Measurements from ENCODE around the gene TRAPPC14.
A peak's percentile ranks its signal among the peaks of the same experiment; 100 is the strongest.
"Not testable (repeated sequence)": the region's sequence is repeated elsewhere in the genome, so short reads cannot be mapped to it uniquely, and the experiment has no call there.

Gene TRAPPC14

DNA sequence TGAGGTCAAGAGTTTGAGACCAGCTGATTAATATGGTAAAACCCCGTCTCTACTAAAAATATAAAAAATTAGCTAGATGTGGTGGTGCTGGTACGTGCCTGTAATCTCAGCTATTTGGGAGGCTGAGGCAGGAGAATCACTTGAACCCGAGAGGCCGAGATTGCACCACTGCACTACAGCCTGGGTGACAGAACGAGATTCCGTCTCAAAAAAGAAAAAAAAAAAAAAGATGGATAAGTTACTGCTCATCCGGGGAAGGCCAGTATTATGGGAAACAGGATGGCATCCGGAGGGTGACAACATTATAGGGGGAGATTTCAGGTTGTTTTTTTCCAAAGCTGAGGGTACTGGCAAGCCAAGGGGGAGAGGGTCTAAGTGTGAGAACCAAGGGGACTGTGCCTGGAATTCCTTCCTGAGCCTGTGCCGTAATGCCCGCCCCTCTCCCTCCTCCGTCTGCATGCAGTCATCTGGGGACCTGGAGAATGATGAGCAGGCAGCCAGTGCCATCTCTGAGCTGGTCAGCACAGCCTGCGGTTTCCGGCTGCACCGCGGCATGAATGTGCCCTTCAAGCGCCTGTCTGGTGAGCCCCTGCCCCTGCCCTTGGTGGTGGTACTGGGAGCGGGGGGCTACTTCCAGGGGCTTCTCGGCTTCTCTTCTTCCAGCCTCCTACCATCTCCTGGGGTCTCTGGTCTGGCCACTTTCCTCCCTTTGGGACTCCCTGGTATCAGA lies 5.4 kb downstream of the TRAPPC14 start:
- DNase-seq: no peak

DNA sequence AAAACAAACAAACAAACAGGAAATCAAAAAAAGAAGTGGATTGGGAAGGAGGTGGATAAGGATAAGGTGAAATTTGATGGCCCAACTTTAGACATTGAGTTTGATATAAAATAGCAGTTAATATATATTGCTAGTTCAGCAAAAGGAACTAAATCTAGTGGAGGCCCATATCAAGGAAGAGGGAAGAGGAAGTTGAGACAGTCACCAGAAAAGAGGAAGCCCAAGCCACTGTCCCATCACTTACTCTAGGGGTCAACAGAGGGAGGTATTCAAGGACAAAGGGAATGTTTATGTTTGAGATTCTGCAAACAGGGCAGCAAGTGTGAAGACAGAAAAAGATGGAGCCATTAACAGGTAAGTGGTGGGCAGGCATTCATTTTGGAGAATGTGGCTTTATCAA lies 6.1 kb downstream of the TRAPPC14 start:
- DNase-seq: no peak

DNA sequence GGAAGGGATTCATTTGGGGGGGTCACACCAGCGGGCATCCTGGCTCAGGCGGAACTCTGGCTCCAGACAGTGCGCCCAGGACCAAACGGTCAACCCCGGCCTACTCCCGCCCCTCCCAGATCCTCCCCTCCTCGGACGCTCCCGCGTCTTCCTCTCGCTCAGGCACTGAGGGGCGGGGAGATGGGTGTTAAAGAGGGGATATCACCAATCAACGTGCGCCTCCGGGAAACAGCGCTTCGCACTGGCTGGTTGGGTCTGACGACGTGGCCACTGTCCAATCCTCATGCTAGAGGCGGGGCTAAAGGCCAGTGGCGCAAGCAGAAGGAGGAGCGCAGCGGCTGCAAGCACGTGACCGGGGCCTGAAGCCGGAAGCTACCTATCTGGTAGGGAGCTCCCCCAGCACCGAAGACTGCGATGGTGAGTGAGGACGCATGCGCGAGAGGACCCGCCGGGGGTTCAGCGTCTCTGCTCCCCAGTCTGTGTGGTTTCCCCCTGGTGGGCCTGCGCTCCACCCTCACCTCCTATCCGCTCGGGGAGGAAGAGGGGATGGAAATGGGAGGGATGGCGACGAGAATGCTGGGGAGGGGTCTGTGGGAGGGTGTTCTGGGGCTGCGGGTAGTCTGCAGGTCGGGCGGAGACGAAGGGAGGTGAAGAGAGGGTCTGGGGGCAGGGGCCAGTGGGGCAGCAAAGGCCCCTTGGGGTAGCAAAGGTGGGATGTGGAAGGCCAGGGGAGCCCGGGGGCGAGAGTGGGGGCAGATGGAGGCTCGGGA lies 9.8 kb downstream of the TRAPPC14 start, which contains the start of gene LAMTOR4:
Gene LAMTOR4, plus strand, starts transcription at position 360 of the 770 bp plus-strand sequence. Its CDS starts 55 bp downstream, at position 415.
- peak; percentile 98 for DNase-seq

DNA sequence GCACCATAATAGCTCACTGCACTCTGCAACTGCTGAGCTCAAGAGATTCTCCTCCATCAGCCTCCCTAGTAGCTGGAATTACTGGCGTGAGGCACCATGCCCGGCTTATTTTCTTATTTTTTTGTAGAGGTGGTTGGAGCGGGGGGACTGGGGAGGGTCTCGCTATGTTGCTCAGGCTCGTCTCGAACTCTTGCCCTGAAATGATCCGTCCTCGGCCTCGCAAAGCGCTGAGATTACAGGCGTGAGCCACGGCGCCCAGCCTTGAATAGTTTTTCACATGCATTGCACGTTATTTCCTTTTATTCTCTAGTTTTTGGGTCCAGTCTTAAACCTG lies 10.3 kb downstream of the TRAPPC14 start:
- no peak for DNase-seq

DNA sequence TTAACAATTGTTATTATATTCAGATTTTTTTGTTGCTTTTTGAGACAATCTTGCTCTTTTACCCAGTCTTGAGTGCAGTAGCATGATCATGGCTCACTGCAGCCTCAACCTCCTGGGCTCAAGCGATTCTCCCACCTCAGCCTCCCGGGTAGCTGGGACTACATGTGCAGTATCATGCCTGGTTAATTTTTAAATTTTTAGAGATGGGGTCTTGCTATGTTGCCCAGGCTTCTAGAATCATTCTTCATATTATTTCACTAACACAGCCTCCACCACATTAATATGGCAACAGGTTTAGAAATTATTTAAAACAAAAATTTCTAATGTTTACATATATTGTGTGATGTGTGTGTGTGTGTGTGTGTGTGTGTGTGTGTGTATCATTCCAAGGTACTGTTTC lies 11.2 kb downstream of the TRAPPC14 start:
- DNase-seq: no peak

DNA sequence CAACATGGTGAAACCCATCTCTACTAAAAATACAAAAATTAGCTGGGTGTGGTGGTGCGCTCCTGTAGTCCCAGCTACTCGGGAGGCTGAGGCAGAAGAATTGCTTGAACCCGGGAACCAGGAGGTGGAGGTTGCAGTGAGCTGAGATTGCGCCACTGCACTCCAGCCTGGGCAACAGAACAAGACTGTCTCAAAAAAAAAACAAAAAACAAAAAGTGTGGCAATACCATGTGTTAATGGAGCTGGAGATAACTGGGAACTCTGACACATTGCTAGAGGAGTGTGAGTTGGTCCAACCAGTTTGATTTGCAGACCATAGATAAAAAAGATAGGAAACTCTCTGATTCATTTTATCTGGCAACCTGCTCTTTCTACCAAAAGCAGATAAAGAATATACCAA lies 12.2 kb downstream of the TRAPPC14 start:
- not testable (repeated sequence) for DNase-seq

DNA sequence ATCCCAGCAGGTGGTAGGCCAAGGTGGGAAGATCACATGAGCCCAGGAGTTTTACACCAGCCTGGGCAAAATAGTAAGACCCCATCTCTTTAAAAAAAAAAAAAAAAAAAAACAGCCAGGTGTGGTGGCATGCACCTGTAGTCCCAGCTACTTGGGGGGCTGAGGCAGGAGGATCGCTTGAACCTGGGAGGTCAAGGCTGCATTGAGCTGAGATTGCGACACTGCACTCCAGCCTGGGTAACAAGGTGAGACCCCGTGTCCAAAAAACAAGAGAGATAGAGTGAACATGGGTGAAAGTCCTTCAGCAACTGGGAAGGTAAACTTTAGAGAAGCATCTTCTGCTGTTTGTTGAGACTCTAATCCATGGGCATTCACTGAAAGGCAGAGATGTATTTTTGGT lies 16.1 kb downstream of the TRAPPC14 start:
- no peak for DNase-seq

DNA sequence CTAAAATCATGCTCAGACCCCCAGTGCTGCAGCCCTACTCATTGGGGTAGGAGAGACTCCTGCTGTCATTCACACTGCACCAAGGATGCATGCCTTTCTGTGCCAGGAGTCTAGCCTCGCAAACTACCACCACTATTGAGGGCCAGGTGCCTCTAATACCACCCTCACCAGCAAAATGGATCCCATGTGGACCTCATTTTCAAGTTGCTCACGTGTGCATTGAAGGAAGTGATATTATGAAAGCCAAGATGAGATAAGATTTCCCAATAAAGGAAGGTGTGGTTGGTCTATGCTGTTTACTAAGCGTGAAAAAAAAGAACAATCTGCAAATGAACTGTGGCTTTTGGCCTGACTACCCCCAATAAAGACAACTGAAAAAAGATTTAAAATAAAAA lies 17.0 kb downstream of the TRAPPC14 start:
- no peak for DNase-seq

DNA sequence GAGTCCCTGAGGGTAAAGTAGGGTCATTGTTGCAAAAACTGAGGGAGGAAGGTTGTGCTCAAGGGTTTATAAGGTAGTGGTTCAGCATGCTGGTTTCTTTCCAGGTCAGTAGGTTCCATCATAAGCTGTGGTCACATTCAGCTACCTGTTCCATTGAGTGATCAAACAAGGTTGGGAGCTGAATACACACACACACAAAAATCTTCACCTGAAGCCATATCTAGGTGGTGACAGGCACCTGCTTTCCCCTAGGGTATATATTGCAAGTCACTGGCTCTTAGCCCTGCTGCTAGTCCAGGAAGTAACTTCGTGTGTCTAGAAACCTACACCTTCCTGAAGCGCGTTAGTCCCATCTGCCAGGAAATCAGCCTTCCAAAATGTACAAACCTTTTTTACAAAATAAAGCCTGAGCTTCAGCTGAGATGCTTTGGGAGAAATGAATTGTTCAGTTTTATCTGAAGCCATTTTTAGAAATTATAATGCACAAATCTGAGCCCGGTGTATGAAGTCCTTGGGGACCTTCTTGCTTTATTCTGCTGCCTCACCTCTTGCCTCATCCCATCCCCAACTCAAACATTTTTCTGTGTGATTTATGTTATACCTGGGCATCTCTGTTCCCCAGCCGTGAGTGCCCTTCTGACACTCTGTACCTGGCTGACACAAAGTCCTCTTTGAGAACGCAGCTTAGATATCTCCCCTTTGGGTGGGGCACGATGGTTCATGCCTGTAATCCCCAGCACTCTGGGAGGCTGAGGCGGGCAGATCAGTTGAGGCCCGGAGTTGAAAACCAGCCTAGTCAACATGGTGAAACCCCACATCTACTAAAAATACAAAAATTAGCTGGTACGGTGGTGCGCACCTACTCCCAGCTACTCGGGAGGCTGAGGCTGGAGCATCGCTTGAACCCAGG lies 20.4 kb downstream of the TRAPPC14 start:
- no peak for DNase-seq

DNA sequence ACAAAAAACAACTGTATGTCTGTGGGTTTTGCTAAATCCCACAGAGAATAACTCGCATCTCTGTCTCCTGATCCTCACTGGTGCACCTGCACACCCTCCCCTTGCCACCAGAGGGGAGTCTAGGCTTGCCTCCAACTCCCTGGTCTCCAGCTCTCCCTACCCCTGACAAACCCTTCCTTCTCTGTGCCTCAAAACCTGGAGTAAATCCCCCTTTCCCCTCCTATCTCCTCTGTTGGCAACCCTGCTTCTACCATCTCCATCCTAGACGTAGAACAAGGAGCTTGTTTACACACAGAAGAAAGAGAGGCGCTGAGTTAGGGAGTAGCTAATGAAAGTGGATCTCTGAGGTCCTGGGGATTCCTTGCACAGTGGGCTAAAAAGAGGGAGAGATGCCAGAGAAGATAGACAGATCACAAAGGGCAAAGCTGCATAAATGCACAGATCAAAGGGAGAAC lies 25.8 kb downstream of the TRAPPC14 start:
- DNase-seq: peak; percentile 44

DNA sequence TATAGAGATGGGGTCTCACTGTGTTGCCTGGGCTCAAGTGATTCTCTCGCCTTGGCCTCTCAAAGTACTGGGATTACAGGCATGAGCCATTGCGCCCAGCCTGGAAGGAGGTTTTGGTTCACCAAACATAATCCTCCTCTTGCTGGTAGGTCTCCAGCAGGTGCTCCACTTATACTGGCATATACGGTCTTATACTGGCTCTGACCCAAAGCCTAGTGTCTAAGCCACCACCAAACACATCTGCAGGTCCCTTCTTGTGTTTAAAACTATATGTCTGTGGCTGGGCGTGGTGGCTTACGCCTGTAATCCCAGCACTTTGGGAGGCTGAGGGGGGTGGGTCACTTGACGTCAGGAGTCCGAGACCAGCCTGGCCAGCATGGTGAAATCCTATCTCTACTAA lies 26.4 kb downstream of the TRAPPC14 start:
- DNase-seq: no peak

DNA sequence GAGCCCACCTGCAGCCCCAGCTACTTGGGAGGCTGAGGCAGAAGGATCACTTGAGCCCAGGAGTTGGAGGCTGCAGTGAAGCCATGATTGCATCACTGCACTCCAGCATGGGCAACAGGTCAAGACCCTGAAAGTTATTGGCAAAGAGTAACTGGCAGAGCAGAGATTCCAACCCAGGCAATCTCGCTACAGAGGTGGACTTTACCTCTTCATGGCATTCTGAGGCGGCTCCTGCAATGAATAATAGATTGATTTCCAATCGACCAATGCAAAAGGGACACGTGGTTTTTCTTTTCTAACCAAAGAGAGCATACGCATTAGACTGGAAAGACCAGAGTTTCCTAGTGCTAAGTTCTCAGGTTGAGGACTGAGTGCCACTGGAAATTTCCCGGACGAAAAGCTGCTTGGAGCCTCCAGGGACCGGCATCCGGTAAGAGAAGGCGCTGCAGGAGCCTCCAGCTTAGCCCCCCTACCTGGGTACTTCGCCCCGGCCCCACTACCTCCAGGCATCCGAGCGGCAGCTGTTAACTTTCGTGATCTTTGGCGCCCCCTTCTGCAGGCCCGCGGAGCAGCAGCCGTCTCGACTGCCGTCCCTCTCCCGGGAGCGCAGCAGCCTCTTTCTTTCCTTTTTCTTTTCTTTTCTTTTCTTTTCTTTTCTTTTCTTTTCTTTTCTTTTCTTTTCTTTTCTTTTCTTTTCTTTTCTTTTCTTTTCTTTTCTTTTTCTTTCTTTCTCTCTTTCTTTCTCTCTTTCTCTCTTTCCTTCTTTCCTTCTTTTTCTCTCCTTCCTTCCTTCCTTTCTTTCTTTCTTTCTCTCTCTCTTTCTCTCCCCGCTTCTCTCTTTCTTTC lies 27.7 kb downstream of the TRAPPC14 start:
- DNase-seq: no peak

DNA sequence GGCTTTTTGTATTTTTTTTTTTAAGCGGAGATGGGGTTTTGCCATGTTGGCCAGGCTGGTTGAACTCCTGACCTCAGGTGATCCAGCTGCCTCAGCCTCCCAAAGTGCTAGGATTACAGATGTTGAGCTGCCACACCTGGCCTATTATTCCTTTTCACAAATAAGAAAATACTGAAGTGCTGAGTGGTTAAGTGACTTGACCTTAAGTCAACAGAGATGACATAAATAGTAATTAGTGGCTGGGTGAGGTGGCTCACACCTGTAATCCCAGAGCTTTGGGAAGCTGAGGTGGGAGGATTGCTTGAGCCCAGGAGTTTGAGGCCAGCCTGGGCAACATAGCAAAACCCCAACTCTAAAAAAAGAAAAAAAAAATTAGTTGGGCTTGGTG lies 28.3 kb downstream of the TRAPPC14 start:
- DNase-seq: not testable (repeated sequence)

DNA sequence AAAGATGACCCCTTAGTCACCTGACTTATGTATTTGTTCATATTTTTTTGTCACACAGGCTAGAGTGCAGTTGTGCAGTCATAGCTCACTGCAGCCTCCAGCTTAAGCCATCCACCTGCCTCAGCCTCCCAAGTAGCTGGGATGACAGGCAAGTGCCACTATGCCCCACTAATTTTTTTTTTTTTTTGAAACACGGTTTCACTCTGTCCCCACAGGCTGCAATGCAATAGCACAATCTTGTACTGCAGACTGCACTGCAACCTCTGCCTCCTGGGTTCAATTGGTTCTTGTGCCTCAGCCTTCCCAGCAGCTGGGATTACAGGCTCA lies 29.9 kb downstream of the TRAPPC14 start:
- no peak for DNase-seq

DNA sequence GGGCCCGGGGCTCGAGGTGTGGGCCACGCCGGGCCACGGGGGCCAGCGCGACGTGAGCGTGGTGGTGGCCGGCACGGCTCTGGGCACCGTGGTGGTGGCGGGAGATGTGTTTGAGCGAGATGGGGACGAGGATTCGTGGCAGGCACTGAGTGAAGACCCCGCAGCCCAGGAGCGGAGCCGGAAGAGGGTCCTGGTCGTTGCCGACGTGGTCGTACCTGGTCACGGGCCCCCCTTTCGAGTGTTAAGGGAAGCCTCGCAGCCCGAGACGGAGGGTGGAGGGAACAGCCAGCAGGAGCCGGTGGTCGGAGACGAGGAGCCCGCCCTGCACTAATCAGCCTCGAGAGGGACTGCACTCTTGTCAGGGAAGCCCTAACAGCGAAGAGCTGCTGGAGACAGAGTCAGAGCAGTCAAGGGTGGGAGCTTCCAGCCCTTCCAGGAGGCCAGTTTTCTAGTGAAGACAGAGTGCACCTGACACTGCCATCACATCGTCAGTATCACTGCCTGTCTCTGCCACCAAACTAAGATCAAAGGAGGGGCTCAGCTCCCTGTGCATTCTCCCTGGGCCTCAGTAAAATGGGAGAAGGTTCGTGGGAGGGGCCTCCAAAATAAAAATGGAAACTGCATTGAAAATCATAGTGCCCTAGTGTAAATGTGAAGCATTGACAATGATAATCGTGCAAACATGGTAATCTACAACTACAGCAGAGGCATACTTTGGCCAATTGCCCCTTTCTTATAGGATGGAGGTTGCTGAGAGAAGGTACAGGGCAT lies 30.5 kb downstream of the TRAPPC14 start:
- no peak for DNase-seq

DNA sequence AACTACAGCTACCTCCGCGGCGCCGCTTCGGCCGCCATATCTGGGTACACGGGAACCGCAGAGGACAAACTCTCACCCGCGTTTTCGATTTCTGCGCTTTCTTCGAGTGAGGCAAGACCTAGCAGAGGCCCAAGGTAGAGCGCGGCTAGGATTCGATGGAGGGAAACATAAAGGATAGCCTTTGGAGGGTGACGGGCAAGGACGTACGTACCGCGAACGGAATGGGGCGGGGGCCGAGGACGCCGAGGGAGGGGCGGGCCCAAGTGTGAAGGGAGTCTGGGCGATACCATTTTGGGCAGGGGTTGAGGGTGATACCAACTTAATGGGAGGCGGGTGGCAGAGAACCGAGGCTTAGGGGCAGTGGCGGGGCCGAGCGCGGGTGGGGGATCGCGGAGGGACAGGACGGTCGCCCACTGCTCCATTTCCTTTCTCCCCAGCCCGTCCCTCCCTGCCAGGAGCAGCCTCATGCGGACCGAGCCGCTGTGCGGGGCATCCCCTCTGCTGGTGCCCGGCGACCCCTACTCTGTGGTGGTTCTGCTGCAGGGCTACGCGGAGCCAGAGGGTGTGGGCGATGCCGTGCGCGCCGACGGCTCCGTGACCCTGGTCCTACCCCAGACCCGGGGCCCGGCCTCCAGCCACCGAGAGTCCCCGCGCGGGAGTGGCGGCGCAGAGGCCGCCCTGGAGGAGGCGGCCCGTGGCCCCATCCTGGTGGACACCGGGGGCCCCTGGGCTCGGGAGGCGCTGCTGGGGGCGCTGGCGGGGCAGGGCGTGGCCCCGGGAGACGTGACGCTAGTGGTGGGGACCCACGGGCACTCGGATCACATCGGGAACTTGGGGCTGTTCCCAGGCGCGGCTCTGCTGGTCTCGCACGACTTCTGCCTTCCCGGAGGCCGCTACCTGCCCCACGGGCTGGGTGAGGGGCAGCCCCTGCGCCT lies 31.3 kb downstream of the TRAPPC14 start, which contains the start of gene MBLAC1:
Gene MBLAC1, plus strand, starts transcription at position 37 of the 935 bp plus-strand sequence. Its CDS starts 429 bp downstream, at position 466.
- peak; percentile 66 for DNase-seq

DNA sequence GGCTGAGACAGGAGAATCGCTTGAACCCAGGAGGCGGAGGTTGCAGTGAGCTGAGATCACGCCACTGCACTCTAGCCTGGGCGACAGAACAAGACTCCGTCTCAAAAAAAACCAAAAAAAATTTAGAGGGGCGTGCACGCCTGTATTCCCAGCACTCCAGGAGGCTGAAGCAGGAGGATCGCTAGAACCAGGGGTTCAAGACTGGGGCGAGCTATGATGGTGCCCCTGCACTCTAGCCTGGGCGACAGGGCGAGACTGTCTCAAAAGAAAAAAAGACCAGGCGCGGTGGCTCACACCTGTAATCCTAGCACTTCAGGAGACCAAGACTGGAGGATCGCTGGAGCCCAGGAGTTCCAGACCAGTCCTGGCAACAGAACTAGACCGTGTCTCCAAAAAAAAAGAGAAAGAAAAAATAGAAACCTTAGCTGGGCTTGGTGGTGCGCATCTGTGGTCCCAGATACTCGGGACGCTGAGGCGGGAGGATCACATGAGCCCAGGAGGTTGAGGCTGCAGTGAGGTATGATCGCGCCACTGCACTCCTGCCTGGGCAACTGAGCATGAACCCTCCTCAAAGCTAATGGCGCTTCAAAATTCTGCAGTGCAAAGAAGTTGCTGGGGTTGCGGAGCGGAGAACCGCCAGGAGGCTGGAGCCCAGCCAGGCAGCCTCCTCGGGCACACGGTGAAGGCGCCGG lies 32.1 kb downstream of the TRAPPC14 start:
- DNase-seq: no peak

DNA sequence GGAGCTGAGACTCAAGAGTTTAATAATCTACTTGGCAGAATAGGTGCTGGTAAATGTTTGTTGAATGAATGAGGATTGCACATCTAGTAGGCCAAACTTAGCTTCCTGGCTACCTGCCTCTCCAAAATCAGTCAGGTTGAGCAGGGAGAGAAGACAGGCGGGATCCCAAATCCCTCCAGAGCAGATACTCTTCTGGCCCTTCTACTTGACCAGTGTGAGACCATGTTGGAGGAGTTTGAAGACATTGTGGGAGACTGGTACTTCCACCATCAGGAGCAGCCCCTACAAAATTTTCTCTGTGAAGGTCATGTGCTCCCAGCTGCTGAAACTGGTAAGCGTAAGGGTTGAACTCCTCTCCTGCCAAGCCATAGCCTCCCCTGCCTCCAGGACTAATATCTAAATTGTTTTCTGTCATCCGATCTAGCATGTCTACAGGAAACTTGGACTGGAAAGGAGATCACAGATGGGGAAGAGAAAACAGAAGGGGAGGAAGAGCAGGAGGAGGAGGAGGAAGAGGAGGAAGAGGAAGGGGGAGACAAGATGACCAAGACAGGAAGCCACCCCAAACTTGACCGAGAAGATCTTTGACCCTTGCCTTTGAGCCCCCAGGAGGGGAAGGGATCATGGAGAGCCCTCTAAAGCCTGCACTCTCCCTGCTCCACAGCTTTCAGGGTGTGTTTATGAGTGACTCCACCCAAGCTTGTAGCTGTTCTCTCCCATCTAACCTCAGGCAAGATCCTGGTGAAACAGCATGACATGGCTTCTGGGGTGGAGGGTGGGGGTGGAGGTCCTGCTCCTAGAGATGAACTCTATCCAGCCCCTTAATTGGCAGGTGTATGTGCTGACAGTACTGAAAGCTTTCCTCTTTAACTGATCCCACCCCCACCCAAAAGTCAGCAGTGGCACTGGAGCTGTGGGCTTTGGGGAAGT lies 34.0 kb downstream of the TRAPPC14 start:
- DNase-seq: no peak

DNA sequence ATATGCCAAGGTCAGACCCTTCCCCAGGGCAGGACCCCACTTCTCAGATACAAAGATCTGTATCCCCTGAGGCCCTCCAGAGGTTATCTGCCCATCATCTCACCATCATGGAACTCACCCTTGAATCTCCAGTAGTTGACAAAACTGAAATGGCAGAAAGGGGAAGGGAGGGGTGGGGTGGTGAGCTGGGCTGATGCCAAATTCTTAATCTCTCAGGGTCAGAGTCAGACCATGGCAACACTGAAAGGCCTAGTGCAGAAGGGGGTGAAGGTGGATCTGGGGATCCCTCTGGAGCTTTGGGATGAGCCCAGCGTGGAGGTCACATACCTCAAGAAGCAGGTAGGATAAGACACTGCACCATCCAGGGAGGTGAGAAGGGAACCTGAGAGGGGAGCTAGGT lies 36.0 kb downstream of the TRAPPC14 start:
- no peak for DNase-seq
